NCI-H146 treated with DMSO at 0.1 percent for 48 hours (cell line): ENCODE data around the gene FOSL2.
A peak's percentile ranks its signal among the peaks of the same experiment; 100 is the strongest.

Experiments used
- DNase-seq: peaks from one replicate; lab custom pipeline; 2025; ENCODE audit not compliant: unreplicated experiment; lab: John Stamatoyannopoulos, UW

Gene FOSL2

GRCh38 chr2:28411166-28411755 is 18.6 kb downstream of the FOSL2 start:
- DNase-seq: no peak

DNA sequence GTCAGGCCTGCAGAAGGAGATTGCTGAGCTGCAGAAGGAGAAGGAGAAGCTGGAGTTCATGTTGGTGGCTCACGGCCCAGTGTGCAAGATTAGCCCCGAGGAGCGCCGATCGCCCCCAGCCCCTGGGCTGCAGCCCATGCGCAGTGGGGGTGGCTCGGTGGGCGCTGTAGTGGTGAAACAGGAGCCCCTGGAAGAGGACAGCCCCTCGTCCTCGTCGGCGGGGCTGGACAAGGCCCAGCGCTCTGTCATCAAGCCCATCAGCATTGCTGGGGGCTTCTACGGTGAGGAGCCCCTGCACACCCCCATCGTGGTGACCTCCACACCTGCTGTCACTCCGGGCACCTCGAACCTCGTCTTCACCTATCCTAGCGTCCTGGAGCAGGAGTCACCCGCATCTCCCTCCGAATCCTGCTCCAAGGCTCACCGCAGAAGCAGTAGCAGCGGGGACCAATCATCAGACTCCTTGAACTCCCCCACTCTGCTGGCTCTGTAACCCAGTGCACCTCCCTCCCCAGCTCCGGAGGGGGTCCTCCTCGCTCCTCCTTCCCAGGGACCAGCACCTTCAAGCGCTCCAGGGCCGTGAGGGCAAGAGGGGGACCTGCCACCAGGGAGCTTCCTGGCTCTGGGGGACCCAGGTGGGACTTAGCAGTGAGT is 19.4 kb downstream of the FOSL2 start:
- no peak for DNase-seq

GRCh38 chr2:28412625-28413151 is 20.0 kb downstream of the FOSL2 start:
- DNase-seq: no peak

GRCh38 chr2:28413152-28413898 is 20.7 kb downstream of the FOSL2 start:
- DNase-seq: peak; percentile 89

GRCh38 chr2:28413899-28414295 is 21.2 kb downstream of the FOSL2 start:
- peak; percentile 40 for DNase-seq

GRCh38 chr2:28414583-28414982 is 21.9 kb downstream of the FOSL2 start:
- no peak for DNase-seq

GRCh38 chr2:28415010-28415409 is 22.4 kb downstream of the FOSL2 start:
- DNase-seq: no peak

GRCh38 chr2:28415715-28416114 is 23.1 kb downstream of the FOSL2 start:
- no peak for DNase-seq

DNA sequence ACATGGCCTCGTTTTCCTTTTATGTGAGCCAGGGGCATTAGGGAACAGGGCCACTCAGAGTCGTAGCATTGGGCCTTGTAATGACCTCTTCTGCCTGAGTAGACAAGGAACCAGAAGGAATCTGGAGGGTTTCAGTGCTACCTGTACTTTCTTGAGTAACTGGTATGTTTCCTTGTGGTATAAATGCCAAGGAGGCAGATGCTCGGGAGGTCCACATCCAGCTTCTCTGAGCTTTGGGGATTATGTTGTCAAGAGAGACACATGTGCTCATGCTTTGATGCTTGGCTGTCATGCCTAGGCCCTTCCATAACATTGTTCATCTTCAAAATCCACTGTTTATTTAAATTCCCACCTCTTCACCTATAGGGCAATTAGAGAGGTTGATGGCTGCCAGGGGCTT is 26.3 kb downstream of the FOSL2 start:
- DNase-seq: no peak

DNA sequence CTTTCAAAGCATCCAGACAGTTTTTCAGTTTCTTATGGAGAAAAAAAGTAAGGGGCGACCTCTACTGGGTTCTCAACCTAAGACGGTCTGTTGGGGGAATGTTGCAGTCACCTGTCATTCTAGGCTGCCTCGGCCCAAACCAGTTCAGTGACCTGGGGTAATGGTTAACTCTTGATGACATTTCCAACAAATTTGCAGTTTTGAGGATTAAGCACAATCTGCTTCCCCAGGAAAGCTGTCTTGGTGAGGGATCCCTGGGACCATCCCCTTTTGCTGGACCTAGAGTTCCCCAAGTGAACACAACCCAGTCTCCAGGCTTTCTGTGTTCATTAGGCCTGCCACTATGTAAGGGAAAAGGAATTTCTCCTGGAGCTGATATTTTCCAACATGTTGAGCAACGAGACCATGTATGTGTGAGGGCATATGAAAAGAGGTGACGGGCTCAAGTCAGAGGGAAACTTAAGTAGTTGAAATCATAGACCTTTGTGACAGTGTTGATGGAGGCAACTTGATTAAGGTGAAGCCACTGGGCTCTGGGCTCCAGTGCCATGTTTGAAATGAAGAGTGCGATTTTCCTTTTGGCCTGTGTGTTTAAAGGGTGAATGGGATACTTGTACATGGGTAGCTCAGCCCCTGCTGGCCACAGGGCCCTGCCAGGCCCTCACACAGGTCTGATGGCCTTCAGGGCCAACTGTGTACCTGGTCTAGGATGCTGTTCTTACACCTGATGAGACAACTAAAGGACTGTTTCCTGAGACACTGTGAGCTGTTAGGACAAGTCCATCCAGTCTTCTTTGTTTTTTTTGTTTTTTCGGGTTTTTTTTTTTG is 27.0 kb downstream of the FOSL2 start:
- no peak for DNase-seq

GRCh38 chr2:28420722-28421121 is 28.1 kb downstream of the FOSL2 start:
- DNase-seq: no peak

DNA sequence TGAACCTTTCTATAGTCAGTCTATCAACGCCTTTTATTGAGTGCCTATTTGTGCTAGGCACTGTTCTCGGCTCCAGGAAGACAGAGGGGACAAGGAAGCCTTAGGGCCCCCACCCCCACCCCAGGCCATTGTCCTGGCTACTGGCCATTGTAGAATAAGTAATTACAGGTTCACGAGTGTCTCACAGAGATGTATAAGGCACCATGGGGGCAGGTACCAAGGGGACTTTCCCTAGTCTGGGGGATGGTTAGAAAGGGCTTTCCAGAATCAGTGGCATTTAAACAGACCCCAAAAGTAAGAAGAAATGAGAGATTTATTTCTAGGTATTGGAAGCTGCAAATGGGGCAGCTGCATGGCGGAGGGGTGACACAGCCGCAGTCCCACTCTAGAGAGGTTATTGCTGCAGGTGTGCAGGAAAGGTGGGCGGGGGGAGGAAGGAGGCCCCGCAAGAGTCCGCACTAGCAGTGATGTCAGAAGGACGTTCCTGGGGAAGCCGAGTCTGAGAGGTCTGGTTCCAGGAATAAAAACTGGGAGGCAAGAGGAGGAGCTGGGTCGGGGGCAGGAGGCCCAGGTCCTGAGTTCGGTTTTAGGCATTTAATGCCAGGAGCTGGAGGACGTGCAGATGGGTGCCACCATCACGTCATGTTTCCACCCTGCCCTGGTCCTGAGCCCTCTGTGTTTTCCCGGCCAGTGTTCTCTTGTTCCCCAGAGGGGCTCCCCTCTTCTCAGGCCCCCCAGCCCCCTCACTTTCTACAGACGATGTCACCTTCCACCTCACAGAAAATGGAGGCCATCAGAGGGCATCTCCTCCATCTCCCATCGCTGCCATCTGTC is 30.5 kb downstream of the FOSL2 start:
- DNase-seq: no peak

GRCh38 chr2:28423856-28424605 is 31.4 kb downstream of the FOSL2 start:
- DNase-seq: no peak

GRCh38 chr2:28424799-28425463 is 32.3 kb downstream of the FOSL2 start:
- DNase-seq: no peak

DNA sequence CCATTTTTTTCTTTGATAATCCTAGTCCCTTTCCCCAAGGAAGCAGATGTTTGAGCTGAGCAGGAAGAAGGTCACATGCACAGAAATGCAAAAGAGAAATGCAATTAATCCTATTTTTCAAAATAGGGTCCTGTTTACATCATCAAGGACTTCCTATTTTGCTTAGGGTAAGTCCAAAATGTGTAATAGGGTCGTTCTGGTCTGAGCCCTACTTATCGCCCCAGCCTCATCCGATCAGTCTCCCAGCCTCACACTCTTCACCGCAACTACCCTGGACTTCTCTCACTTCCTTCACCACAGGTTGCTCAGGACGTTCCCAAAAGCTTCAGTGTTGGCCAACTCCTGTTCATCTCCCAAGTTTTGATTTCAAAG is 32.8 kb downstream of the FOSL2 start:
- no peak for DNase-seq

- no peak for DNase-seq
Measured at GRCh38 chr2:28427741-28428415, 35.2 kb downstream of the FOSL2 start.

DNA sequence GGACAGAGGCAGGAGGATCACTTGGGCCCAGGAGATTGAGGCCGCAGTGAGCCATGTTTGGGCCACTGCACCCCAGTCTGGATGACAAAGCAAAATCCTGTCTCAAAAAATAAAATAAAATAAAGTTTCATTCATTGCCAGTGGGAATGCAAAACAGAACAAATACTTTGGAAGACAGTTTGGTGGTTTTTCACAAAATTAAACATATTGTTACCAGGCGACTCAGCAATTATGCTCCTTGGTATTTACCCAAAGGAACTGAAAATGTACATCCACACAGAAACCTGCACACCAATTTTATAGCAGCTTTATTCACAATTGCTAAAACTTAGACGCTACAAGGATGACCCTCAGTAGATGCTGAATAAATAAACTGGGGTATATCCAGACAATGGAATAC is 35.8 kb downstream of the FOSL2 start:
- DNase-seq: no peak

DNA sequence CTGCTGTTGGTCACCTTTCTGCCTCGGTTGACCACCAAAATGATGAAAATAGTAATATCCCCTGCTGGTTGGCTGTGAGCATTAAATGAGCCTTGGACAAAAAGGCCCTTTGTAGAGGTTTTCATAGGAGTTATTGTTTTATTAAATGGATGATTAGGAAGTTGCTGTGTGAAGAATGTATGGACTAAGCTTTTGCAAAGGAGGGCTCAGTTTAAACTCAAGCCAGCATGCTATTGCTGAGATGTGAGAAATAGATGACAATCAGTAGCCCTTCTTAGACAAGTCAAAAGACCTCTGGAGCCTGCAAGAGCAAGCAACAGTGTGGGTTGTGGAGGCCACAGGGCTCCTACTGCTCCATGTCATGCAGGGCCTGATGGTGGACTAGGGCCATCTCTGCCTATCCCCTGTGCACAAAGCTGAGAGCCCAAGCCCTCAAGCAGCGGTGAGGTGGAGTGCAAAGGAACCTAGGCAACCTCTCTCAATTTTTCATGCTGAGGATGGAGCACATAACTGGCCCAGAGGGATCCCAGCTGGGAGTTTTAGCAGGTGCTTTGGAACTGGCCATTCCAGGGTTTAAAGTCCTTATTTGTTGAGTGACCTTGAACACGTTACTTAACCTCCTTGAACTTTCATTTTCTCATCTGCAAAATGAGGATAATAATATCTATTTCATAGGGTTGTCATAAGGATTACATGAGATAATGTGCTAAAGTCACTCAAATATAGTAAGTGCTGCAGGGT is 37.1 kb downstream of the FOSL2 start:
- no peak for DNase-seq
